HL-60/S4 treated with phorbol 12-myristate 13-acetate at 8.2 ng/mL for 4 days and 3 days (cell line): ENCODE results near the gene TBCK.

Source experiments
- in situ Hi-C: fragments of 300-500 bp; cut with MboI; formaldehyde crosslinking; loops from 2 replicates; pipeline ENCODE4 v1.15.0; 2022; ENCODE audit warnings: low sequenced_read_pairs

The TBCK gene

DNA sequence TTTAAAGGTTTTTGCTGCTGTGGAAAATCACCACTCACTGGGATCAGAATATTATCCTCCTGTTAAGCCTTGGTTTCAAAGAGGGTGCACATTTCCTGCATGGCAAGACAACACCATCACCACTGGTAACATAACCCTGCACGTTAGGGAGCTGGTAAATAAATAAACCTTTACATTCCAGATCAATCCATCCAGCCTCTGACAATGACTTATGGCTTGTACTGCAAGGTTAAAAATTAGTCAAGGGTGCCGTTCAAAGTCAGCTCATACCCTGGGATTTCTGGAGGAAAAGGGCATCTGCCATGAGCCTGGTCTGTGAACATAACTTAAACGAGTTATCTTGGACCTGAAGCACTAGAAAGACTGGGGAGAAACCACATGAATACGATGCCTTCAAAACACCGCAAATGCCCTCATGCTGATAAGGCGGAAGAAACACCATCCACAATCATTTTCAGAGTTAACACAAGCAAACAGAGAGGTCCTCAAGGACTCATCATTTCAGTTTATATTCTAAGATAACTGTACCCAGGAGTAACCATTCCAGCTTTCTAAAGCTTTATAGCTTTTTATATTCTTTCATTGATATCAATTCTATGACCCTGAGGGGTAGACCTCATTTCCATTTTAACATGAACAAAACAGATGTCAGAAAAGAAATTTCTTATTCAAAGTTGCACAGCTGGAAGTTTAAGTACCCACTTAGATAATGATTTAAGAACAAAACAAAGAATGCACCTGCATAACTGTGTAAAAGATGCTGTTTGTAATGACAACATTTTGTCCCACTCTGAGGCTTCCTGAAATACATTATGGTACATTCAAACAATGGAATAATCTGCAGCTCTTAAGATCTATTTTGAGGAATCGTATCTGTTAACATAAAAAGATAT lies 317.6 kb downstream of the TBCK start:
- in situ Hi-C loops, result no loop called here

GRCh38 chr4:105996845-105997244 lies 319.2 kb downstream of the TBCK start:
- in situ Hi-C loops, result no loop called here

DNA sequence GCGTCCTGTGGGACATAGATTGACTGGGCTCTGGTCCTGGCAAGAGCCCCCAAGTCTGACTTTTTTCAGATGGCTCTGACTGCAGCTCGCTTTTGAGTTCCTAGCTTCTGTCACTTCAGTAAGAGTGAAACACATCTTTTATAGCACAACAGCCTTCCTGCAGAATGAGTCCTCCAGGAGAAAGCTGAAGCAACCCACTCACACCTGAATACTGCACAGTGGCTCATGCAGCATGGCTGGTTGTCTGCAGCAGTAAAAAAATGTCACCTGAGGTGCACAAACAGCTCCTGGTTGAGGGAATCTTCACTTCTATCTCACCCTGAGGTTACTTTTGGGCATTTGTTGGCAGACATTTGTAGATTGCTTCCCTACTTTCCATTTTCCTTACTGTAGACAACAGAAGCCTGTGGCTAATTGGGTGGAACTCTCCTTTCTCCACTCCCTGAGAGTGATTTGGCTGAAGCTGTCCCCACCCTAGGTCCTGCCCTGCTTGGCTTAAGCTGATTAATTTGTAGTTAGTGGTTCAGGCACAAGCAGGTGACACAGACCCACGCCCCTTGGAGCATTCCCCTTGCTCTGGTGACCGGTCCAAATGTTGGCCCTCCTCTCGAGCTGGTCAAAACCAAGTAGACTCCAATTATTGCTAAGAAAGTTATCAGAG lies 321.0 kb downstream of the TBCK start:
- in situ Hi-C loops, result no loop called here

- in situ Hi-C loops, result no loop called here
Observed at GRCh38 chr4:105994061-105994460, 321.9 kb downstream of the TBCK start.

DNA sequence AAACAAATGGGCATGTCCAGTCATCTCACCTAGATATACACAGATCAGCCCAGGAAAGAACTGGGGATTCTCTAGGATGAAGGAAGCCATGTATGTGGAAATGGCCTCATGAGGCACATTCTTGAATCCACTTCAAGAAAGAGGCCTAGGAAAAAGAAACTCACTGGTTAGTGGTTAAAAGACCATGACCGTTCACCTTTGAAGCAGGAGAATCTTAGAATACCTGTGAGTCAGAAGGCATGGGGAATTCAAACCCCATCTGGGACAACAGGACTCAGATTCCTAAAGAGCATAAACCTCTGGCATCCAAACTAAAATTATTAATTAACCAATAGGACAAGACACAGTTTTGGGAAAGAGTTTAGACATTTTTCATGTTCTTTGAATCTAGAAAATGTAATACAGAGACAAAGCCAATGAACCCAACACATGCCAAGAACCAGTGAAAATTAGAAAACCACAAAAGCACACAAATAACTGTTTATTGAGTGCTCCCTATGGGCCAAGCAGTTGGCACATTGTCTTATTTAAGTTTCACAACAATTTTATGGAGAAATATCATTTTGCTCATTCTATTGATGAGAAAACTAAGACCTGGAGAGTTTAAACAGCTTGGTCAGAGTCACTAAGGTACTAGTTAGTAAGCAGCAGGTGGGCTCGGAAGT lies 323.2 kb downstream of the TBCK start:
- in situ Hi-C loops, result no loop called here

GRCh38 chr4:105991726-105992125 lies 324.3 kb downstream of the TBCK start:
- in situ Hi-C loops, result no loop called here
